Stimulated activated naive CD8-positive, alpha-beta T cell treated with anti-CD3 and anti-CD28 coated beads, Interleukin-15, Interleukin-2, amounts not matched to agents 100 ng/mL and 50 ng/mL, for 24 hours (primary cell): ENCODE measurements around the gene FAM83F.
A peak's percentile ranks its signal among the peaks of the same experiment; 100 is the strongest.
"Not testable (repeated sequence)": the region's sequence is repeated elsewhere in the genome, so short reads cannot be mapped to it uniquely, and the experiment has no call there.

Experiments used
- H3K27ac Mint-ChIP-seq: one replicate; pipeline ENCODE4 v1.8.0; 2021; ENCODE audit warnings: mild to moderate bottlenecking, mixed read lengths
- H3K27me3 Mint-ChIP-seq: one replicate; pipeline ENCODE4 v1.8.0; 2021; ENCODE audit warnings: mixed read lengths
- H3K36me3 Mint-ChIP-seq: one replicate; pipeline ENCODE4 v1.8.0; 2021; ENCODE audit warnings: low read depth, mixed read lengths
- H3K4me1 Mint-ChIP-seq: one replicate; pipeline ENCODE4 v1.8.0; 2021; ENCODE audit warnings: low read depth, mixed read lengths
- H3K4me3 Mint-ChIP-seq: one replicate; pipeline ENCODE4 v1.8.0; 2021; ENCODE audit warnings: mild to moderate bottlenecking, mixed read lengths
- H3K9me3 Mint-ChIP-seq: one replicate; pipeline ENCODE4 v1.8.0; 2021; ENCODE audit warnings: mixed read lengths

FAM83F gene

DNA sequence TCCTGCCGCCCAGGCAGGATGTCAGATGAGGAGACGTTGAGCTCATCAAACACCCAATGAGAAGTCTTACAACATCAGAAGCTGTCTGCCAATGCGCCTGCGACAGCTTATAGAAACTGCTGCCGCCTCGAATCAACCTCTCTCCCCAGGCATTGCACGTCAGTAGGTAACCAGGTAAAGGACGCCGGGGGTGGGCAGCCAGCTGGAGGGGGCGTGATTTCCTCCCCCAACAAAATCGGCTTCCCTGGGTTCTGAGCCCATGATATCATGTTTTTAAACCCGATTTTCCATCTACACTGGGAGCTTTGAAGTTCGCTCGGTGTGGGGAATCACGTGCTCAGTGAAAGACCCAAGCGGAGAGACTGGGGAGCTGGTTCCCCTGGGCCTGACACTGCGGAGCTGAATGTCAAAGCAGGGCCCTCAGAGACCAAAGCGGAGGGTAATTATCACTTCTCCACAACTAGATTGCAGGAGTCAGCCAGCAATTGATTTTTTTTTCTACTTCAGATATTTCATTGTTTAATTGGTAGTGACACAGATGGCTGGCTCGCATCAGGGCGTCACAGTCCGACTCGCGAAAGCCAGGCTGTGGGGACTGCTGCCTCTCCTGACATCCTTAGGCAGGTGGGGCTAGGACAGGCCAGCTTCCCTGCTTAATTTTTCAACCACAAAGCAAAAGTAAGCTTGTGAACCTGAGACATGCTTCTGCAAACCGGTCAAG, 15.4 kb downstream of the FAM83F start:
- Mint-ChIP-seq H3K36me3 (no peaks in the 10 kb centered on the region), H3K4me3 (peak overlapping the region; percentile 35), H3K9me3 (no peaks in the 10 kb centered on the region), H3K27me3 (peaks cover 21% of the 10 kb centered on the region), H3K4me1 (peaks cover 25% of the 10 kb centered on the region), H3K27ac (no peak overlapping the region)

GRCh38 chr22:40010746-40011145, 16.0 kb downstream of the FAM83F start:
- Mint-ChIP-seq H3K36me3 (no peaks in the 10 kb centered on the region), H3K27me3 (peaks cover 21% of the 10 kb centered on the region), H3K4me3 (no peak overlapping the region), H3K4me1 (peaks cover 25% of the 10 kb centered on the region), H3K27ac (no peak overlapping the region), H3K9me3 (no peaks in the 10 kb centered on the region)

- H3K4me3 Mint-ChIP-seq, result no peak overlapping the region
- H3K9me3 Mint-ChIP-seq, result no peaks in the 10 kb centered on the region
- H3K36me3 Mint-ChIP-seq, result no peaks in the 10 kb centered on the region
- peaks cover 7% of the 10 kb centered on the region for H3K4me1 Mint-ChIP-seq
- peaks cover 11% of the 10 kb centered on the region for H3K27me3 Mint-ChIP-seq
- no peak overlapping the region for H3K27ac Mint-ChIP-seq
Measured at GRCh38 chr22:40014667-40015248, 20.0 kb downstream of the FAM83F start.

DNA sequence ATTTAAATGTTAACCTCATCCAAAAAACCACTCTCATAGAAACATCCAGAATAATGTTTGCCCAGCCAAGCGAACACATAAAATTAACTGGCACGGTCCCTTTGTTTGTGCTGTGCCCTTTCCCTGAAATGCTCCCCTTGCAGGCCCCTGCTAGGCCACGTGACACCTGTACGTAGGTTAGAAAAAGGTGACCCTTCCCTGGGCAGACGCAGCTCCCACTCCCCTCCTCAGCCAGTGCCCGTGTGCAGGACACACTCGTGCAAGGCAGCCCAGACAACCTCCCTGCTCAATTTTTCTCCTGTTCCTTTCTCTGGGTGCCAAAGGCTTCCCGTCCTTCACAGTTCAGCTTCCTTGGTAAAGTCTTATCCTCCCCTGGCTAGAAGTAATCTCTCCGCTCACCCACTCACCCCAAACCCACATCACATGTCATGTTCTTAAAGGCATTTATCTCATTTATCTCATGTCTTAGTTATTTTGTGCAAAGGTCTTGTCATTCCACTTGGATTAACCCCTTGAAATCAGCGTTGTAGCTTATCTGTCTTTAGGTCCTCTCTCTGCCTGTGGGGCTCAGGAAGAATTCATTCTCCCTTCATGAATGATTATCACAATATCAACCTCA, 20.7 kb downstream of the FAM83F start:
- H3K9me3 Mint-ChIP-seq, result no peaks in the 10 kb centered on the region
- H3K27ac Mint-ChIP-seq, result no peak overlapping the region
- no peak overlapping the region for H3K4me3 Mint-ChIP-seq
- peaks cover 11% of the 10 kb centered on the region for H3K27me3 Mint-ChIP-seq
- no peaks in the 10 kb centered on the region for H3K4me1 Mint-ChIP-seq
- H3K36me3 Mint-ChIP-seq, result no peaks in the 10 kb centered on the region

GRCh38 chr22:40018051-40018450, 23.3 kb downstream of the FAM83F start:
- H3K27me3 Mint-ChIP-seq, result peaks cover 4% of the 10 kb centered on the region
- no peaks in the 10 kb centered on the region for H3K9me3 Mint-ChIP-seq
- H3K36me3 Mint-ChIP-seq, result no peaks in the 10 kb centered on the region
- H3K27ac Mint-ChIP-seq, result no peak overlapping the region
- no peak overlapping the region for H3K4me3 Mint-ChIP-seq
- no peaks in the 10 kb centered on the region for H3K4me1 Mint-ChIP-seq

DNA sequence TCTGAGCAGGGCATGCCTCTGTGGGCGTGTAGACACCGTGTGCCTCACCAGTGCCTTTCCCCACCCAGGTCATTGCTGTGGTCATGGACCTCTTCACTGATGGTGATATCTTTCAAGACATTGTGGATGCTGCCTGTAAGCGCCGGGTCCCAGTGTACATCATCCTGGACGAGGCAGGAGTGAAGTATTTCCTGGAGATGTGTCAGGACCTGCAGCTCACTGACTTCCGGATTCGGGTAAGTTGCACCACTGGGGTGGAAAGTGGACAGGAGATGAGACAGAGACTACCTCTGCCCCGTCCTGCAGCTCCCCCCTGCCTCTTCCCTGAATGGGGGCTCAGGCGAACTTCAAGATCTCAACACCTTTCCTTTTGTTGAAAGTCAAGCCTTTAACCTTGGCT, 24.3 kb downstream of the FAM83F start:
- no peaks in the 10 kb centered on the region for H3K36me3 Mint-ChIP-seq

DNA sequence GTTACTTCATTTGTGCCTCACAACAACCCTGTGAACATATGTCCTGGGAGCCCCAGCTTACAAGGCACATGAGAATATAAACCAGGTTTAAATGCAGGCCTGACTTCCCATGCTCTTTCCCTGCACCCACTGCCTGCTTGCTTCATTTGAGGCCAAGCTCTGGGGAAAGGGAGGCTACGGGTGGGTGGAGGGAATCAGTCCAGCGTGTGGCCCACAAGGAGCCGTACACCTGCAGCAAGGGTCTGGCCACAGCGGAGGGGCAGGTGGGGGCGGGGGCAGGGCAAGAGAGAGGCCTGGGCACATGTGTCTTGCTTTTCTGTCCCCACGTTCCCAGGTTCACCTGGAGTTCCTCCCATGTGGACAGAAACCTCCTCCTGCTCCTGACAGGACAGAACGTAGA, 26.2 kb downstream of the FAM83F start:
- Mint-ChIP-seq H3K36me3 (no peaks in the 10 kb centered on the region), H3K27ac (no peak overlapping the region), H3K9me3 (no peaks in the 10 kb centered on the region), H3K4me3 (no peak overlapping the region), H3K27me3 (no peaks in the 10 kb centered on the region), H3K4me1 (peaks cover 3% of the 10 kb centered on the region)

More for the DNA sequence above, 24.3 kb downstream of the FAM83F start:
- Mint-ChIP-seq H3K4me3 (no peak overlapping the region), H3K27ac (no peak overlapping the region), H3K27me3 (no peaks in the 10 kb centered on the region), H3K9me3 (no peaks in the 10 kb centered on the region), H3K4me1 (no peaks in the 10 kb centered on the region)

DNA sequence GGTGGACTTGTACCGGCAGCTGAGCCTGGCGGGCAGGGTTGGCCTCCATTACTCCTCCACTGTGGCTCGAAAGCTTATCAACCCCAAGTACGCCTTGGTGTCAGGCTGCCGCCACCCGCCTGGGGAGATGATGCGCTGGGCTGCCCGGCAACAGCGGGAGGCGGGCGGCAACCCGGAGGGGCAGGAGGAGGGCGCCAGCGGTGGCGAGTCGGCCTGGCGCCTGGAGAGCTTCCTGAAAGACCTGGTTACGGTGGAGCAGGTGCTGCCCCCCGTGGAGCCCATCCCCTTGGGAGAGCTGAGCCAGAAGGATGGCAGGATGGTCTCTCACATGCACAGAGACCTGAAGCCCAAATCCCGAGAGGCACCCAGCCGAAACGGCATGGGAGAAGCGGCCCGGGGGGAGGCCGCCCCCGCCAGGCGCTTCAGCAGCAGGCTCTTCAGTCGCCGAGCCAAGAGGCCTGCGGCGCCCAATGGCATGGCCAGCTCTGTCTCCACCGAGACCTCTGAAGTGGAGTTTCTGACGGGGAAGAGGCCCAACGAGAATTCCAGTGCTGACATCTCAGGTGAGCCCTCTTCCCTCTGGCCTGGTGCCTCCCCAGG, 26.7 kb downstream of the FAM83F start:
- H3K4me1 Mint-ChIP-seq, result peaks cover 3% of the 10 kb centered on the region
- no peak overlapping the region for H3K27ac Mint-ChIP-seq
- no peaks in the 10 kb centered on the region for H3K9me3 Mint-ChIP-seq

GRCh38 chr22:40022536-40023240, 27.9 kb downstream of the FAM83F start:
- Mint-ChIP-seq H3K4me1 (peaks cover 3% of the 10 kb centered on the region), H3K9me3 (no peaks in the 10 kb centered on the region), H3K36me3 (no peaks in the 10 kb centered on the region), H3K27me3 (no peaks in the 10 kb centered on the region), H3K4me3 (no peak overlapping the region), H3K27ac (no peak overlapping the region)

More for the DNA sequence above, 26.7 kb downstream of the FAM83F start:
- no peaks in the 10 kb centered on the region for H3K36me3 Mint-ChIP-seq
- no peak overlapping the region for H3K4me3 Mint-ChIP-seq
- no peaks in the 10 kb centered on the region for H3K27me3 Mint-ChIP-seq

- no peak overlapping the region for H3K4me3 Mint-ChIP-seq
- no peak overlapping the region for H3K27ac Mint-ChIP-seq
- no peaks in the 10 kb centered on the region for H3K36me3 Mint-ChIP-seq
- no peaks in the 10 kb centered on the region for H3K27me3 Mint-ChIP-seq
- peaks cover 3% of the 10 kb centered on the region for H3K4me1 Mint-ChIP-seq
- no peaks in the 10 kb centered on the region for H3K9me3 Mint-ChIP-seq
Measured at GRCh38 chr22:40023341-40023841, 28.6 kb downstream of the FAM83F start.

DNA sequence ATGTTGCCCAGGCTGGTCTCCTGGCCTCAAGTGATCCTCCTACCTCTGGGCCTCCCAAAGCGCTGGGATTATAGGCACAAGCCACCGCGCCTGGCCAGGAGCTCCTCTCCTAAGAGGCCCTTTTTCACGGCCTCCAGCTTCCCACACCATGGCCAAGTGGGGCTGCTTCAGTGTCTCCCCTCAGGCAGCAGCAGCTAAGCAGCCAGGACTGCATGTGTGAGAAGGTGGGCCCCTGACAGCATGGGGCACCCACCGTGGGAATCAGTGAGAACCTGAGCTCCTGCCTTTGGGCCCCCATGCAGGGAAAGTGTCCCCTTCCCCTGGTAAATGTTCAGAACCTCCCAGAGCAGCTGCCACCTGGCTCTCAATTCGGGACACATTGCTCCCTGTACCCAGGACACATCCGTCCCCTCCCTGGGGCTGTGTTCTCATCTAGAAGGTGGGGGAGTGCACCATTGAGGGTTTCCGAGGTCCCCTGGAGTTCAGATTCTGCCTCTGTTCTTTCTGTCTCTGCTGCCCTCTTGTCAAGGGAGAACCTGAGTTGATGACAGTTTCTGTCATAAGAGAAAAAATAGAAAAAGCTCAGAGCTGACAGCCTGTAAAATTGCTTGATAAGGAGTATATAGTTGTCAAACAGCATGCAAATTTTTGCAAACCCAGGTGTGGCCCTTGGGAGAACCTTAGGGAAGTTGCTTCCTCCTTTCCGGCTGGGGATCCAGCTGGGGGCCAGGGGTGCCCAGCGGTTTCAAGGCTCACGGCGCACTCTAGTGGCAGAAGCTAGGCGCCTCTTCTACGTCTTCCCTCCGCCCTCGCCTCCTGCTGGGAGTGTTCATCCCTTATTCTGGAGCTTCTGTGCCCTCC, 29.7 kb downstream of the FAM83F start:
- H3K4me3 Mint-ChIP-seq, result no peak overlapping the region
- peaks cover 3% of the 10 kb centered on the region for H3K4me1 Mint-ChIP-seq
- no peak overlapping the region for H3K27ac Mint-ChIP-seq
- no peaks in the 10 kb centered on the region for H3K36me3 Mint-ChIP-seq
- no peaks in the 10 kb centered on the region for H3K9me3 Mint-ChIP-seq
- H3K27me3 Mint-ChIP-seq, result no peaks in the 10 kb centered on the region

DNA sequence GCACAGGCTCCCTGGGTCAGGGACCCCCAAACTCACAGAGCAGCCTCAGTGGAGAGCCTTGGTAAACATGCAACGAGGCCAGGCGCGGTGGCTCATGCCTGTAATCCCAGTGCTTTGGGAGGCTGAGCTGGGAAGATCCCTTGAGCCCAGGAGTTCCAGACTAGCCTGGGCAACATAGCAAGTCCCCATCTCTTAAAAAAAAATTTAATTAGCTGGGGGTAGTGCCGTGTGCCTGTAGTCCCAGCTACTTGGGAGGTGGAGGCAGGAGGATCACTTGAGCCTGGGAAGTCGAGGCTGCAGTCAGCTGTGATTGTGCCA, 30.3 kb downstream of the FAM83F start:
- not testable (repeated sequence) for H3K4me1 Mint-ChIP-seq, H3K36me3 Mint-ChIP-seq, H3K27ac Mint-ChIP-seq, H3K4me3 Mint-ChIP-seq, H3K27me3 Mint-ChIP-seq, H3K9me3 Mint-ChIP-seq

GRCh38 chr22:40025856-40026255, 31.1 kb downstream of the FAM83F start:
- Mint-ChIP-seq H3K36me3 (no peaks in the 10 kb centered on the region), H3K27ac (no peak overlapping the region), H3K9me3 (no peaks in the 10 kb centered on the region), H3K4me1 (peaks cover 3% of the 10 kb centered on the region), H3K27me3 (no peaks in the 10 kb centered on the region), H3K4me3 (no peak overlapping the region)

DNA sequence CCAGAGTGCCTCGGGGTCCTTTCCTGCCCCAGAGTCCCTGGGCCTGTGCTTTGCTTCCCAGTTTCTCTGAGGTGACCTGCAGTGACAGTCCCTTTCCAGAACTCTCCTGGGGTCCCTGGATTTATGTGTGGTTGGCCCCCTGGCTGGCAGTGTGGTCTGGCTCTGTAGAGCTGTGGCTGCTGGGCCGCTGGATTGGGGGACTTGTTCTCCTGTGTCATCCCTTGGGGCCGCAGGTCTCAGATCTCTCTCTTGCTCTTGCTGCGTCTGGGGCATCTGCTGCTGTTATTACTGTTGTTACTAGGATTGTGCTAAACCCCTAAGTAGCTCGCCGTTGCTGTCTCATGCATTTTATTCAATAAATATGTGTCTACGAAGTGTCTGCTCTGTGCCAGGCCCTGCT, 31.9 kb downstream of the FAM83F start:
- no peaks in the 10 kb centered on the region for H3K27me3 Mint-ChIP-seq
- H3K4me1 Mint-ChIP-seq, result peaks cover 3% of the 10 kb centered on the region
- no peaks in the 10 kb centered on the region for H3K9me3 Mint-ChIP-seq
- no peaks in the 10 kb centered on the region for H3K36me3 Mint-ChIP-seq
- no peak overlapping the region for H3K27ac Mint-ChIP-seq
- no peak overlapping the region for H3K4me3 Mint-ChIP-seq
